NCI-H2081 treated with DMSO at 0.1 percent for 48 hours (cell line): Measurements from ENCODE around the gene EMCN.
"Not testable (repeated sequence)": the region's sequence is repeated elsewhere in the genome, so short reads cannot be mapped to it uniquely, and the experiment has no call there.

Experiments used
- DNase-seq: peaks from one replicate; lab custom pipeline; 2025; lab: John Stamatoyannopoulos, UW

EMCN gene

DNA sequence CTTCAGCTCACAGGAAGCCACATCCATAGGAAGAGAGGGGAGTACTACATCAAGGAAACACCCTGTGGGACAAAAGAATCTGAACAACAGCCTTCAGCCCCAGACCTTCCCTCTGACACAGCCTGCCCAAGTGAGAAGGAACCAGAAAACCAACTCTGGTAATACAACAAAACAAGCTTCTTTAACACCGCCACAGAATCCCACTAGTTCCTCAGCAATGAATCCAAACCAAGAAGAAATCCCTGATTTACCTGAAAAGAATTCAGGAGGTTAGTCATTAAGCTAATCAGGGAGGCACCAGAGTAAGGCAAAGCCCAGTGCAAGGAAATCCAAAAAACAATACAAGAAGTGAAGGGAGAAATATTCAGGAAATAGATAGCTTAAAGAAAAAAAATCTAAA is 137.4 kb downstream of the EMCN start:
- DNase-seq = not testable (repeated sequence)

DNA sequence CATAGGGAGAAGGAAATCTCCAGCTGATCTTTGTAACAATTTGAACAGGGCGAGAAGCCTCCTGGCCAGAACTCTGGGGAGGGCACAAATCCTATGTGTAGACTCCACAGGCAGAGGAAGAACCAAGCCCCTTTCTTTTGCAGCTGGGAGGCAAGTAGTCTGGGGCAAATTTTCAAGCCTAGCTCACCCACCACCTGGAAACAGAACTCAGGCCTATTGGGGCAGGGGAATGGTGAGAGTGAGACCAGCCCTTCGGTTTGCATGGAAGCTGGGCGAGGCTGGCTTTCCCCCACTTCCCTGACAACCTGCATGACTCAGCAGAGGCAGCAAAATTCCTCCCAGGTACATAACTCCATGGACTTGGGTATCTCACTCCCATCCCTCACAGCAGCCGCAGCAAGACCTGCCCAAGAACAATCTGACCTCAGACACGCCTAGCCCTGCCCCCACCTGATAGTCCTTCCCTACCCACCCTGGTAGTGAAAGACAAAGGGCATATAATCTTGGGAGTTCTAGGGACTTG is 138.2 kb downstream of the EMCN start:
- DNase-seq = no peak

DNA sequence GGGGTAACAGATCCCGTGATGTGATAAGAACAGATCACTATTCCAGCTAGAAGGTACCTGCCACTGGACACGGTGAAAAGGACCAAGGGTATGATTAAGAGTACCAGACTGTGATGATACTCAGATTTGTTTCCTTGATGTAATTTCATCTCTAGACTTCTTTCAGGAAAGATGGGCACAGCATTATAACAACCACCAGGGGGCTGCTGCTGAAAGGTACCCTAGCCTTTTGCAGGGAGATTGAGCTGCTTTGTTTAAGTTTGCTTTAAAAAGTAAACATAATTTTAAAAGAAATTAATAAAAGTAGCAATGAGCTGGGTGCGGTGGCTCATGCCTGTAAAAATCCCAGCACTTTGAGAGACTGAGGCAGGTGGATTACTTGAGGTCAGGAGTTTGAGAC is 145.4 kb downstream of the EMCN start:
- no peak for DNase-seq

DNA sequence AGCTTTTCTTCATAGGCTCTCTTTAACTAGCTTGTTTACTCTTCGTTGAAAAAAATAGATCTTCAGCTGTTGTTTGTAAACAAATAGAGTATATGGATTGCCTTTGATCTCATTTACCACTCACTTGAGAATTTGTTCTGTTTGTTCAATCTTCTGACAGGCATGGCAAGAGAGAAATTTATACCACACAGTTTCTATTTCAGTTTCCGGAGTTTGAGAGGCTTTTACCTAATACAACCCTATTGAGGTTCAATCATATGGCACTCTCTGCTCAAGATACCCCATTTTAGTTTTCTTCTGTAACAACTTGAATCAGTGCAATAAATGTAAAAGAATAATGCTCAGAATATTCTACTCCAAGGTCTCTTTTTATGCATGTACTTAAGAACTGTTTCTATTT is 148.0 kb downstream of the EMCN start:
- DNase-seq = no peak

DNA sequence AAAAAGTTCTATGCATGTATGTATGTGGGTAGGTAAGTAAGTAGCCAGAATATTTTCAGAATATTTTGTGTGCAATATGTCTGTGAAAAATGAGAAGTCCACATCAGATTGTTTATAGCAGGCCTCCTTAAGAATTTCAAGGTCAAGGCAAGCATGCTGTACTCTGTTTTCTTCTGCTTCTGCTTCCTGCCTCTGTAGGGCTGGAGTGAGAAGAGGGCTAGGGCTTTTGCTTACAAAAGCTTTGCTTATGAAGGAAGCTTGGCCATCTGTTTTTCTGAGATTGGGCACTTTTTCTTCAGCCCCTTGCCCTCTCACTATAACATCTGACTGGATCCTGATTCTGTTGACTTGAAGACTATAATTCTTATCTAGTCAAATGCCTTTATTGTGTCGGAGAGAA is 150.4 kb downstream of the EMCN start:
- no peak for DNase-seq

DNA sequence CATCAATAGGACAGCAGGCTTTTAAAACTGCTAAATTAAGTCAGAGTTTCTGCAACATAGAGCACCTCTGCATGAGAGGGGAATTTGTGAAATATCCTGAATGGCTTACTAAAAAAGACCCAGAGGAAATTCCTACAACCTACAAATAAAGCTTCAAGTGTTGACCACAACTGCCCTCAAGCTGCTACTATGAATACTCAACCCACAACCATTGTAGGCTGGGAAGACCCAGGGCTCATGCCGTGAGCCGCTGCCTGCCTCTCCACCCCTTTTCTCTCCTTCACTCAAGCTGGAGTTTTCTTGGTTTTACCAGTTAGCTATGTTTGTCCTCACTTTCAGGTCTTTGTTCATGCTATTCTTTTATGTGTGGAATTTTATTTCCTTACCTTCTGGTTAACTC is 151.6 kb downstream of the EMCN start:
- DNase-seq = no peak

DNA sequence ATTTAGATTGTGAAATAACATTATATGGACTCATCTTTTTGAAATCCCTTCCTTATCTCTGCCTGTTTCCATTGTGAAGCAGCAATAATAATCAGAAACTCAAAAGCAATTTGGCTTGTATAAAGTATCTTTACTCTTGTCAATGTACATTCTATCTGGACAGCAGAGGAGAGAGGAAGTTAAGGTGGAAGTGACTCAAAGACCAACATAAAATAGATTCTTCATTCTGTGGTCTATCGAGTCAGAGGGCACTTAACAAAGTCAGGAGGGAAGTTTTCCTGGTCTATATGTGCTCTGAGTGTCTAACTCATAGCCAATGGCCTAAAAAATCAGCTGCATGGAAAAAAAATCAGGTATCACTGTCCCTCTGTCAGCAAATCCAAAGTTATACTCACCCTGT is 155.5 kb downstream of the EMCN start:
- no peak for DNase-seq

DNA sequence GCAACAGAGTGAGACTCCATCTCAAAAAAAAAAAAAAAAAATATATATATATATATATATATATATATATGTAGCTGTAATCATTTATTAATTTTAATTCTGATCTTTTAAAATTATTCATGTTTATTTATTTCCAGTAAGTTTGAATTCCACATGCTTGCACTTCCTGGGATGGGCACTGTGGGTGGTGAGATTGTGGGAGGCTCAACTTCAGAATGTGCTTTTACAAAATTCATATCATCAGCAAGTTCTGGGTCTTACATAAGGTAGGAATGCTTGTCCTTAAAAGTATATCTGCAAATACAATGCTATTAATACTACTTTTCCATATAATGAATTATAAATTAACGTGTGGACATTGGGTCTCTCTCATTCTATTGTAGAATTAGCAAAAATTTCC is 156.5 kb downstream of the EMCN start:
- no peak for DNase-seq

DNA sequence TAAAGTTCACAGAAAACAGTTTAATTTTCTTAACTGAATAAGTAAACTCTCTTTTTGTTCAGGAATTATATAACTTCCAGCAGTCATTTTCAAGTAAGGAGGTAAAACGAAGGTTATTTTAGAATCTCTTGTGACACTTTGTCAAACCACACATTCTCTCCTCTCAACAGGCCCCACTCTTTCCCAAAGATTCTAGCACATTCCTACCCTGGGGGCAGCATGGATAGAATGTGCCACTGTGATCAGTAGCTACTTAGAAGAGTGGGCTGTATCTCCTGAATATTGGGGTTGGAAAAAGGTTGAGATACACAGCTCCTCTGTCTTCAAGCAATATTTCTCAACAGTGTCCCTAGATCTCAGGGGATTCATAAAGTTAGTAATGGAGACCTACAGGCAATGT is 157.6 kb downstream of the EMCN start:
- DNase-seq = no peak

DNA sequence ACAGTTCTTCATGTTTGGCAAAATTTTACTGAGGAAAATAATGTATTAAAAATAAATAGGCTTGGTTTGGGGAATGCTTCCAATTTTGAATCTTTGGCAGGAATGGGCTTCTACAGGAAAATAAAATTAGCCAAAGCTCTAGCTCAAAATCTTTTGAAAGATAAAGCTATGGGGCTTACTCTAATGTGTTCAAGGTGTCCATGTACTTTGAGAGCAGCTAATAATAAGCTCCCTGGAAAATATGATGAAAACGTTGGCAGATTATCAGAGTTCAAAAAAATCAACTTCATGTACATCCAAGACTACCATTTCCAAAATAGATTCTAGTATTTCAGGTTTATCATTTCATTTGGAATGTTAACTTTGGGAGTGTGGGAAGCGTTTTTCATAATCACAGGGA is 158.4 kb downstream of the EMCN start:
- DNase-seq = no peak

DNA sequence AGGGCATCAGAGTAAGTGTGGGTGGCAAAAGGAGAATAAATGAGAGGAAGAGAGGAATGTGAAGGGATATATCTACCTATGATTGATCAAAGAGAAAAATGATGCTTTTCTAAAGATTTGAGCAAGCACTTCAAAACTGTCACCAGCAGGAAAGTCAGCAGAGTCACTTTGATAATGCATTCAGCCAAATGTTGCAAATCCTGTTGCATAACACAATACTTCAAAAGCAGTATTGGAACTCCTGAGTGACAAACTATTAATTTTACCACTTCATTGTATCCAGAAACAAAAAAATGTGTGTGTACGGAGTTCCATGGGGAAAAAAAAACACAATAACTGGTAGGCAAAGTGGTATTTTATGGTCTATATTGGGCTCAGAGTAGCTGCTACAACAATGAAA is 160.3 kb downstream of the EMCN start:
- no peak for DNase-seq

DNA sequence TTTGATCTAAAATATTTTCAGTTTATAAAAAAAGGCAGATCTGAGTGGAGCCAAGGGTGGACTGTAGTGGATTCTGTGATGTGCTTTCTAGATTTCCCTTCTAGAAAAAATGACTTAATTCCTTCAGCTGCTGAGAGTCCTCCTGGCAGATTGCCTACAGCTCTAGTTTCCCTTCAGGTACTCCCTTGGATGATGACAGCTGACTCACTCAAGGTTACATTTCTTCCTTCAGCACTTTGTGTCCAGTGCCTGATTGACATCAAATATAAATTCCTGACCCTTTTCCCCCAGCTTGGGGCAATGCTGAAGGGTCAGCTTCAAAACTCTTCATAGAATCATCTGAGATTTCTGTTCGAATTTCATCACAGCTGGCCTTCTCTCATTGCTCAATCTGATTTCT is 161.7 kb downstream of the EMCN start:
- no peak for DNase-seq

DNA sequence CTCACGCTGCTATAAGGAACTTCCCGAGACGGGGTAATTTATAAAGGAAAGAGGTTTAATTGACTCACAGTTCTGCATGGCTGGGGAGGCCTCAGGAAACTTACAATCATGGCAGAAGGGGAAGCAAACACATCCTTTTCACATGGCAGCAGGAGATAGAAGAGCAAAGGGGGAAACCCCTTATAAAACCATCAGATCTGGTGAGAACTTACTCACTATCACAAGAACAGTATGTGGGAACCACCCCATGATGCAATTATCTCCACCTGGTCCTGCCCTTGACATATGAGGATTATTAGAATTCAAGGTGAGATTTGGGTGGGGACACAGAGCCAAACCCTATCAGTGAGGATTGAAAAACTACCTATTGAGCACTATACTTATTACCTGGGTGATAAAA is 165.5 kb downstream of the EMCN start:
- DNase-seq = not testable (repeated sequence)

DNA sequence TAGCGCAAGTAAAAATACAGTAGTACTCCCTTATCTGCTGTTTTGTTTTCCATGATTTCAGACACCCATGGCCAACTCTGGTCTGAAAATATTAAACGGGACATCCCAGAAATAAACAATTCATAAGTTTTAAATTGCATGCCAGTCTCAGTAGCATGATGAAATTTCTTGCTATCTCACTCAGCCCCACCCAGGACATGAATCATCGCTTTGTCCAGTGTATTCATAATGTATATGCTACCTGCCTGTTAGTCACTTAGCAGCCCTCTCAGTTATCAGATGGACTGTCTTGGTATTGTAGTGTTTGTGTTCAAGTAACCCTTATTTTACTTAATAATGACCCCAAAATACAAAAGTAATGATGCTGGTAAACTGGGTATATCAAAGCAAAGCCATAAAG is 169.3 kb downstream of the EMCN start:
- no peak for DNase-seq

DNA sequence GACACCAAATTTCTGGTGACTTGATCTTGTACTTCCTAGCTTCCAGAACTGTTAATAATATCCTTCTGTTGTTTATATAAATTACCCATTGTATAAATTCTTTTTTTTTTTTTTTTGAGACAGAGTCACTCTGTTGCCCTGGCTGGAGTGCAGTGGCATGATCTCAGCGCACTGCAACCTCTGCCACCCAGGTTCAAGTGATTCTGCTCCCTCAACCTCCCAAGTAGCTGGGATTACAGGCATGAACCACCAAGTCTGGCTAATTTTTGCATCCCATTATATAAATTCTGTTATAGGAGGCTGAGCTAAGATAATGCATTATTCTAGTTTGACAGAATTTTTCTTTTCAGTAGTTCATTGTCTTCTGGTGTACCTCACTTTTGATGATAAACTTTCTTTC is 170.6 kb downstream of the EMCN start:
- no peak for DNase-seq

DNA sequence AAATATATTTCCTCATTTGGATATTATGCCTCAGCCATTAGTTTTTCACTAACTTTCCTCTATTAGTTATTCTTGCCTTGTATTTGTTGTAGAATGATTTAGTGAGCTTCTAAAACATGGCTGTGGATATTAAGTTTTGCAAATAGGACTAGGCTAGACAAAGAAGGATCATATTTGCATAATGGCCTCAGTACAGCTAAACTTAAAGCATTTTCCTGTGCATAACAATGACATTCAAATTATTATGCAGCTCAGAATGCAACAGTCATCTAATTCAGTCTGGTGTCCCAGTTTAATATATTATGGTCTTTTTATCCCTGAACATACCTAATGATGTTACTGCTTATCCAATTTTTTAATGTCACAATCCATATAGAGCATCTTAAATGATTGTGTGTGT is 172.2 kb downstream of the EMCN start:
- no peak for DNase-seq
